ENCODE measurements around the gene CDC42BPA. TPM values are rescaled to one million over a fixed set of nuclear protein-coding genes. Genes with fewer than 3 reads are reported as not detected.

Gene CDC42BPA
- polyA plus RNA-seq, 3 donors = 0.20 to 0.45 (median 0.39) TPM

DNA sequence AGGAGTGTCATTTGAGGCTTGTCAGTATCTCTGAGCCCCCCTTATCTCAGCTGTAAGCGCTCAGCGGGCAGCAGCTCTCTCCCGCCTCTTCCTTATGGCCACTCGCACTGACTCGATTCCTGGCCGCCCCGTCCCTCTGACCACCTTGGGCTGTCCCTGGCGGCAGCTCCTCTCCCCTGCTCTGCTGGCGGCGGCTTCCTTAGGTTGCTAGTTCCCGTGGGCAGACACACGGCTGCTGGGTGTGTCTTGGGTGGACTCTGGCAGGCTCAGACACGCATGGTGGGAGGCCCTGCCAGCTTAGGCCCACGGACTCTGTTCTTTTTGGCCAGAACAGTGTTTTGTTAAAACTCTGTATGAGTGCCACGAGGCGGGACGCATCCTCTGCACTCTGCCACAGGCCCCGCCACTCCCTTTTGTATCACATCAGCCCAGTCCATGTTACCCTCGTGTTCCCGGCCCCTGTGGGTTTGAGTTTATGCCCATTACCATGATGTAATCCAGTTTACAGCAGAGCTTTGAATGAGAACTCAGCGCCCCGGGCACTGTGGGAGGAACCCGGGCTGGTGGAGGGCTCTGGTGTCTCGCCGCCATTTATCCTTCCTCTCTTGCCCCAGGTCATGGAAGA is 332.3 kb downstream of the CDC42BPA start:
- H3K4me3 ChIP-seq (replicated peaks in 1 of 3; ENCODE audit: low read depth in 2 of 3, low read length in 3 of 3) = no peak overlapping the region
- no peaks in the 10 kb centered on the region for H4K20me1 ChIP-seq (ENCODE audit: insufficient read depth, low read length)
- Mint-ChIP-seq H3K36me3 (peaks cover 49 to 67% of the 10 kb centered on the region in 2 donors), H3K9me3 (no peaks in the 10 kb centered on the region), H3K4me3 (no peak overlapping the region), H3K4me1 (peaks cover 21% of the 10 kb centered on the region), H3K27me3 (ENCODE audit: low read depth in 3 of 3) (peaks cover 0 to 2% (median 0%) of the 10 kb centered on the region in 3 donors), H3K27ac (peak overlapping the region in 1 of 7 donors; percentile 26)
- H3K4me1 ChIP-seq (ENCODE audit: control insufficient read depth in 1 of 2, insufficient read depth in 2 of 2, low read length in 2 of 2) = peaks cover 20 to 22% of the 10 kb centered on the region in 2 donors
- H3K27ac ChIP-seq (ENCODE audit: low read depth in 1 of 2, low read length in 2 of 2) = no peak overlapping the region
- no peak overlapping the region for H3K9ac ChIP-seq (ENCODE audit: insufficient read depth, low read length, poor library complexity, severe bottlenecking)
- TF ChIP-seq, protein P1, sequence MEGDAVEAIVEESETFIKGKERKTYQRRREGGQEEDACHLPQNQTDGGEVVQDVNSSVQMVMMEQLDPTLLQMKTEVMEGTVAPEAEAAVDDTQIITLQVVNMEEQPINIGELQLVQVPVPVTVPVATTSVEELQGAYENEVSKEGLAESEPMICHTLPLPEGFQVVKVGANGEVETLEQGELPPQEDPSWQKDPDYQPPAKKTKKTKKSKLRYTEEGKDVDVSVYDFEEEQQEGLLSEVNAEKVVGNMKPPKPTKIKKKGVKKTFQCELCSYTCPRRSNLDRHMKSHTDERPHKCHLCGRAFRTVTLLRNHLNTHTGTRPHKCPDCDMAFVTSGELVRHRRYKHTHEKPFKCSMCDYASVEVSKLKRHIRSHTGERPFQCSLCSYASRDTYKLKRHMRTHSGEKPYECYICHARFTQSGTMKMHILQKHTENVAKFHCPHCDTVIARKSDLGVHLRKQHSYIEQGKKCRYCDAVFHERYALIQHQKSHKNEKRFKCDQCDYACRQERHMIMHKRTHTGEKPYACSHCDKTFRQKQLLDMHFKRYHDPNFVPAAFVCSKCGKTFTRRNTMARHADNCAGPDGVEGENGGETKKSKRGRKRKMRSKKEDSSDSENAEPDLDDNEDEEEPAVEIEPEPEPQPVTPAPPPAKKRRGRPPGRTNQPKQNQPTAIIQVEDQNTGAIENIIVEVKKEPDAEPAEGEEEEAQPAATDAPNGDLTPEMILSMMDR (IDR thresholded peaks at IDR 0.05) = no peak
- no peak for DNase-seq
- no peak overlapping the region for H2AFZ ChIP-seq (ENCODE audit: insufficient read depth, low read depth, low read length, poor library complexity, severe bottlenecking)
- no peaks in the 10 kb centered on the region for H3K79me2 ChIP-seq (ENCODE audit: insufficient read depth, low read length)
- intact Hi-C loops (cut with micrococcal nuclease) = no loop called here
- WGBS (ENCODE audit: insufficient coverage) = 97% methylated on average over 22 of the region's 25 CpGs
- no peaks in the 10 kb centered on the region for H3K9me3 ChIP-seq (replicated peaks in 1 of 2; ENCODE audit: control insufficient read depth in 1 of 2, insufficient read depth in 1 of 2, low read length in 2 of 2)
- H3K4me2 ChIP-seq (replicated peaks; ENCODE audit: extremely low read depth, low read length, poor library complexity, severe bottlenecking) = no peak overlapping the region
- no peaks in the 10 kb centered on the region for H3K27me3 ChIP-seq (ENCODE audit: control insufficient read depth in 2 of 2, insufficient read depth in 2 of 2, low read length in 2 of 2)
- H3K36me3 ChIP-seq (replicated peaks in 1 of 2; ENCODE audit: control insufficient read depth in 1 of 2, insufficient read depth in 2 of 2, low read length in 2 of 2) = peaks cover 58 to 73% of the 10 kb centered on the region in 2 donors

- H3K4me2 ChIP-seq (replicated peaks; ENCODE audit: extremely low read depth, low read length, poor library complexity, severe bottlenecking) = no peak overlapping the region
- TF ChIP-seq, protein P1 (IDR thresholded peaks at IDR 0.05) = no peak
- no peaks in the 10 kb centered on the region for H3K9me3 ChIP-seq (replicated peaks in 1 of 2; ENCODE audit: control insufficient read depth in 1 of 2, insufficient read depth in 1 of 2, low read length in 2 of 2)
- no peak overlapping the region for H3K27ac ChIP-seq (ENCODE audit: low read depth in 1 of 2, low read length in 2 of 2)
- no peak overlapping the region for H3K9ac ChIP-seq (ENCODE audit: insufficient read depth, low read length, poor library complexity, severe bottlenecking)
- Mint-ChIP-seq H3K36me3 (peaks cover 49 to 70% of the 10 kb centered on the region in 2 donors), H3K9me3 (no peaks in the 10 kb centered on the region), H3K27me3 (ENCODE audit: low read depth in 3 of 3) (peaks cover 0 to 2% (median 0%) of the 10 kb centered on the region in 3 donors), H3K4me1 (peaks cover 17% of the 10 kb centered on the region), H3K27ac (peak overlapping the region in 2 of 7 donors; percentile 25 to 26), H3K4me3 (no peak overlapping the region)
- DNase-seq = no peak
- no peak overlapping the region for H3K4me3 ChIP-seq (replicated peaks in 1 of 3; ENCODE audit: low read depth in 2 of 3, low read length in 3 of 3)
- no peaks in the 10 kb centered on the region for H3K79me2 ChIP-seq (ENCODE audit: insufficient read depth, low read length)
- H3K4me1 ChIP-seq (ENCODE audit: control insufficient read depth in 1 of 2, insufficient read depth in 2 of 2, low read length in 2 of 2) = peaks cover 16 to 19% of the 10 kb centered on the region in 2 donors
- no peaks in the 10 kb centered on the region for H4K20me1 ChIP-seq (ENCODE audit: insufficient read depth, low read length)
- intact Hi-C loops (cut with micrococcal nuclease) = no loop called here
- 95% methylated on average over 13 of the region's 20 CpGs for WGBS (ENCODE audit: insufficient coverage)
- H3K36me3 ChIP-seq (replicated peaks in 1 of 2; ENCODE audit: control insufficient read depth in 1 of 2, insufficient read depth in 2 of 2, low read length in 2 of 2) = peaks cover 63 to 79% of the 10 kb centered on the region in 2 donors
- H2AFZ ChIP-seq (ENCODE audit: insufficient read depth, low read depth, low read length, poor library complexity, severe bottlenecking) = no peak overlapping the region
- H3K27me3 ChIP-seq (ENCODE audit: control insufficient read depth in 2 of 2, insufficient read depth in 2 of 2, low read length in 2 of 2) = no peaks in the 10 kb centered on the region
Measured at GRCh38 chr1:226985239-226985838, 333.0 kb downstream of the CDC42BPA start.
